ENCODE data around the gene SFI1.
"Not testable (repeated sequence)": the region's sequence is repeated elsewhere in the genome, so short reads cannot be mapped to it uniquely, and the experiment has no call there.

SFI1 gene, protein sequence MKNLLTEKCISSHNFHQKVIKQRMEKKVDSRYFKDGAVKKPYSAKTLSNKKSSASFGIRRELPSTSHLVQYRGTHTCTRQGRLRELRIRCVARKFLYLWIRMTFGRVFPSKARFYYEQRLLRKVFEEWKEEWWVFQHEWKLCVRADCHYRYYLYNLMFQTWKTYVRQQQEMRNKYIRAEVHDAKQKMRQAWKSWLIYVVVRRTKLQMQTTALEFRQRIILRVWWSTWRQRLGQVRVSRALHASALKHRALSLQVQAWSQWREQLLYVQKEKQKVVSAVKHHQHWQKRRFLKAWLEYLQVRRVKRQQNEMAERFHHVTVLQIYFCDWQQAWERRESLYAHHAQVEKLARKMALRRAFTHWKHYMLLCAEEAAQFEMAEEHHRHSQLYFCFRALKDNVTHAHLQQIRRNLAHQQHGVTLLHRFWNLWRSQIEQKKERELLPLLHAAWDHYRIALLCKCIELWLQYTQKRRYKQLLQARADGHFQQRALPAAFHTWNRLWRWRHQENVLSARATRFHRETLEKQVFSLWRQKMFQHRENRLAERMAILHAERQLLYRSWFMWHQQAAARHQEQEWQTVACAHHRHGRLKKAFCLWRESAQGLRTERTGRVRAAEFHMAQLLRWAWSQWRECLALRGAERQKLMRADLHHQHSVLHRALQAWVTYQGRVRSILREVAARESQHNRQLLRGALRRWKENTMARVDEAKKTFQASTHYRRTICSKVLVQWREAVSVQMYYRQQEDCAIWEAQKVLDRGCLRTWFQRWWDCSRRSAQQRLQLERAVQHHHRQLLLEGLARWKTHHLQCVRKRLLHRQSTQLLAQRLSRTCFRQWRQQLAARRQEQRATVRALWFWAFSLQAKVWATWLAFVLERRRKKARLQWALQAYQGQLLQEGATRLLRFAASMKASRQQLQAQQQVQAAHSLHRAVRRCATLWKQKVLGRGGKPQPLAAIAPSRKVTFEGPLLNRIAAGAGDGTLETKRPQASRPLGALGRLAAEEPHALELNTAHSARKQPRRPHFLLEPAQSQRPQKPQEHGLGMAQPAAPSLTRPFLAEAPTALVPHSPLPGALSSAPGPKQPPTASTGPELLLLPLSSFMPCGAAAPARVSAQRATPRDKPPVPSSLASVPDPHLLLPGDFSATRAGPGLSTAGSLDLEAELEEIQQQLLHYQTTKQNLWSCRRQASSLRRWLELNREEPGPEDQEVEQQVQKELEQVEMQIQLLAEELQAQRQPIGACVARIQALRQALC

DNA sequence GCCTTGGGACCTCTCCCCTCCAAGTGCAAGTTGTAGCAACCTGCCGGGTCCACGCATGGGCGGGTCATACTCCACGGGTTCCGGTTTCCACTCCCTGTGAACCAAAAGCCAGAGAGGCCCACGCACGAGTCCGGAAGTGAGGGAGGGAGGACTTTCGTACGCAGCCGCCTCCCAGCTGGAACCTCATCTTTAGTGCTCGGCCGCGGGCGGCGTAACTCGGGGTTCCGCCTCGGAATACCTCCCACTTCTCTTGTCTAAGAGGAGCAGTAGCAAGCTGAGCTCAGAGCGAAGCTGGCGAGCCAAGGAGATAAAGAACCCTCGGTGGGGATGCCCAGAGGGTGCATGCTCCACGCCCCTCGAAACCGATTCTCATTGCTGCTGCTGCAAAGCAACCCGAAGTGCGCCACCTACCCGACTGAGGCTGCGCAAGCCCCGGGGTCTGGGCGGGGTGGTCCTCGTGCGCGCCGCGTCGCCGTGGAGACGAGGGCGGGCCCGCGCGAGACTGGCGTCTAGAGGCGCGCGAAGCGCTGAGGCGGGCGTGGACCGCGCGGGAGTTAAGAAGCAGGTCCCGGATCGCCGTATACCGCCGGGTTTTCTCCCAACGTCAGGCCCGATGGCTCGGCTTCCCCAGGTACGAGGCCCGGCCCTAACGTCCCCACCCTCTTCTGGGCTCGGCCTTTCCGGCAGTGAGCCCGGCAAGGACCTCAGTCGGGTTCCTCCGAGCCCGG, at the start of gene SFI1:
Gene SFI1, plus strand, starts transcription at position 530 of the 728 bp plus-strand sequence. CDS start 11,749 bp downstream, outside the sequence.
- DNase-seq: peak; percentile 80

DNA sequence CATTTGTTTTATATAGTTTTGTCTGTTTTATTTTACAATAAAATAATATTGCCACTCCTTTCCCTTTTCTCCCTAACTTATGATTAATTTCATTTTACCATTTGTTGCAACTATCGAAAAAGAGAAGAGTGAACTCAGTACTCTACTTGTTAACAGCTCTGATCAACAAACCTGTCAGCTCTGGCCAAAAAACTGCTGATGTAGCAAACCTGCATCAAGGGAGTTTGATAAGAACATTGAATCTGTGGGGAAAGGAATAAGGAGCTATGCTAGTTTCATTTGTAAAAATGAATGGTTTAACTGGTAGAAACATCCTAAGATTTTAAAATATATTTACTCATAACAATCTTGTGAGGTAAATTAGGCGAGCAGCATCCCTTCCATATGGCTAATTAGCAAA, 49.6 kb upstream of the SFI1 start:
- DNase-seq: no peak

DNA sequence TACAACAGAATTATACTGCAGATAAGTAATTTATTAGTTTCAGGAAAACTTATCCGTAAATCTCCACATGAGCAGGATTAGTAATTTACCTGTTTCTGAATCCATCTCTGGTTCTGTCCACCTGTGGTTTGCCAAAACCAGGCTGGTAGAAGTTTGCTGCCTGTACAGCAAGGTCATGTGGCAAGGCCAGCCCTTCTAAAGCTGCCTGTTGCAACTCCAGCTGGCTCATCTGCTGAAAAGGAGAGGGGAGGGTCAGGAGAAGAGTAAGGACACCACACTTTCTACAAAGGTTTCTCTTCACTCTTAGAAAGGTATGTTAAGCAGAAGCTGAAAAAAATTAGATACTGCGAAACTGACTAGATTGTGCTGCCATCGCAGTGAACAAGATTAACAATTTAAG, 49.0 kb upstream of the SFI1 start:
- DNase-seq: no peak

DNA sequence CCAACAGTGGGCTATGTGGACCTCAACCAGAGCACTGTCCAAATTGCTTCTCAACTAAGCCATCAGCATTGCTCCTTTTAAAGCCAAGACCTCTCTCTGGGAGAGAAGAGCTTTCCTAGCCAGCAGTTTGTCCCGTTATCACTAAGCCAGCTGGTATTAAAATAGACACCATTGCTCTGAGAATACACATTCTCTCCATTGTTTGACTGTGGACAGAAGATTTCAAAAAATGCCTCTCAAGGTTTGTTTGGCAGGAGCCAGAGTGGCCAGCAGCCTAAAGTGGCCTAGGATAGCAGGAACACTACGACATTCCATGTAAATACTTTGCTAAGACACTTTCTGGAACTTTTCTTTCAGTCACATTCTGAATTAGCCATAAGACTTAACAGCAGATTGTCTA, 48.0 kb upstream of the SFI1 start:
- no peak for DNase-seq

DNA sequence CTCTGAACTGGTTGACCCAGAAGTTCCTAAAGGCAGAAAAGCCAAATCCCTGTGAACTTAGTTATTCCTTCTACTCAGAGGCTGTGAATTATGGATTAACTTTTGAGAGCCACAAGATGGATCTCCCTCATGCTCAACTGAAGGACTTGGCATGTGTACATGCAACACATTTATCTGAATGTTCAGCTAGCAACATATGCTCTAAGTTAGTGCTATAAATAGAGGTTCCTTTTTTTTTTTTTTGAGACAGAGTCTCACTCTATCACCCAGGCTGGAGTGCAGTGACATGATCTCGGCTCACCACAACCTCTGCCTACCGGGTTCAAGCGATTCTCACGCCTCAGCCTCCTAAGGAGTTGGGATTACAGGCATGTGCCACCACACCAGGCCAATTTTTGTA, 46.8 kb upstream of the SFI1 start:
- DNase-seq: no peak

DNA sequence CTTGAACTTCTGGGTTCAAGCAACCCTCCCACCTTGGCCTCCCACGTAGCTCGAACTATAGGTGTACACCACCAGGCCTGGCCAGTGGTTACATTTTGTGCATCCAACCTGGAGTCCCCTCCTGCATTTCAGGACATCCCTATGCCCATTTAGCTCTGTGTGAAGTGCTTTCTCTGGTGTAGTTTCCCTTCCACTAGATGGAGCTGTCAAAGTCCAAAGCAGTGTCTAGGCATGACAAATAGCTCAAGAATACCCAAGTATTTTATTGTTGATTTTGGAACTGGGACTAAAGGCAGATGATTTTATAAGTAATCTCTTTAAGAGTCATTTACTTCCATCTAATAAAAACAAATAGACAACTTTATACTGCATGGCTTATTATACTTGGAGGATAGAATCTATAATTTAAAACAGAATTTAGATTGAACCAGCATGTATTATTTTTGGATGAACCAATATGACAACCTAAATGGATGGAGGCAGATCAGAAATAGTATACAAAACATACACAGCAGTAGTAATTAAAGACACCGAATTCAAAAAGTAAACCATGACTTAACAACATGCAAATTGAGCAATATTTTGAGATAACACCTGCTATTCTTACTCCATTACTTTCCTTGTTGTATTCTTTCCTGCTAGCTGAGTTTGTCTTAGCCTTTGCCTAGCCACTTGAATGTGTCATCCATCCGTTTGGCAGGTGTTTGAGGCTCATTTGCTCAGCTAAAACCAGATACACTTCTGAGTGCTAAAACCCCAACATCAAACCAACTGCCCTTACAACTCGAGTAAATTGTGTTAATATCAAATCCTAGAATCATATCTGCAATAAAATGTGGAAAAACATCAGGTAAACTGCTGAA, 44.4 kb upstream of the SFI1 start:
- DNase-seq: no peak

DNA sequence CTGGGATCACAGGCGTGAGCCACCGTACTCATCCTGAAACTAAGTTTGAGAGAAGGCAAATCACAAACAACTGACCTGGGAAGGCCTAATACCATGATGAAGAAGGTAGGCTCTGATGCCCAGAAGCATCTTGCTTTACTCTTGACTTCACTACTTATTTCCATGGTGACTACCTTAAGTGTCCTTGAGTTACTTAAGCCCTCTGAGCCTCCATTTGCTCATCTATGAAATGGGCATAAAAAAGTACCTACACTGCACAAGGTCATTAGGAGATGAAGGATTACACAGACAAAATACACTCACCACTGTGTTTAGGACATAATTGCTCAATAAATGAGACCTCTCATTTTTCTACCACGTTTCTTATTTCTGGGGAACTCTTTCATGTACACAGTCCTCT, 34.6 kb upstream of the SFI1 start:
- no peak for DNase-seq

DNA sequence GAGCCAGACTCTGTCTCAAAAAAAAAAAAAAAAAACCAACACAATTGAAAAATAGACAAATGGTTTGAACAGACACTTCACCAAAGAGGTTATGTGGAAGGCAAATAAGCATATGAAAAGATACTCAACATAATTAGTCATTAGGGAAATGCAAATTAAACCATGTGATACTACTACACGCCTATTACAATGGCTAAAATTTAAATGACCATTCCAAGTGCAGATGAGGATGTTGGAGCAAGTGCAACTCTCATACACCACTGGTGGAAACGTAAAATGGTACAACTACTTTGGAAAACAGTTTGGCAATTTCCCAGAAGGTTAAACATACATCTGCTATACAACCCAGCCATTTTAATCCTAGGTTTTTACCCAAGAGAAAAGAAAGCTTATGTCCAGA, 31.0 kb upstream of the SFI1 start:
- DNase-seq: no peak

DNA sequence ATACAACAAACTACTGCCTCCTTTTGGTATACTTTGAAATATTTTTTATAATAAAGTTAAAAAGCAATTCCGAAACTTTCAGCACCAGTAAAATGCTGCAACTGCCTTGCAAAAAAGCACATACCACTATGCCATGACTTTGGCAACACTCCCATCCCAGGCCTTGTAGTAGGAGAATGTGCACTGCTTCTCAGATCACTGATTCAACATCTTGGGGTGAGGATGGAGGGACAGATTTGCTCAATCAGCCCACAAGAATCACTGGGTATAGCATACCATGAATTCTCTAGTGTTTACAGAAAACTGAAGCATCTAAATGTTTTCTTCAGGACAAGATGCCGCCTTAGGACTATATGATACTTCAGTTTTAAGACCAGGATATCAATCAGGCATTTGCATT, 21.6 kb upstream of the SFI1 start:
- no peak for DNase-seq

DNA sequence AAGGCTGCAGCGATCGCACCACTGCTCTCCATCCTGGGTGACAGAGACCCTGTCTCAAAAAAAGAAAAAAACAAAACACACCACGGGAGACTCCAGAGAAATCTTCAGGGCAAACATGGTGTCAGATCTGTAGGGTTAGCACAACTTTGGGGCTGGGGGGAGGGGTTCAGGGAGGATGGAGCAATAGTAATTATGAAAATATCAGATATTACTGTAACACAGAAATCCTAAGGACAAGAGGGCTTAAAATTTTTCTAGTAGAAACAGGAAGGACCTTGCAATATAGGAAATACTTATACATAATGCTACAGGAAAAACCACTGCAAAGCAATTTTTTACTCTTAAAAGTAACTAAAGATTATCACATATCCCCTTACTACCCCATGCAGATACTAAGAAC, 20.5 kb upstream of the SFI1 start:
- no peak for DNase-seq

DNA sequence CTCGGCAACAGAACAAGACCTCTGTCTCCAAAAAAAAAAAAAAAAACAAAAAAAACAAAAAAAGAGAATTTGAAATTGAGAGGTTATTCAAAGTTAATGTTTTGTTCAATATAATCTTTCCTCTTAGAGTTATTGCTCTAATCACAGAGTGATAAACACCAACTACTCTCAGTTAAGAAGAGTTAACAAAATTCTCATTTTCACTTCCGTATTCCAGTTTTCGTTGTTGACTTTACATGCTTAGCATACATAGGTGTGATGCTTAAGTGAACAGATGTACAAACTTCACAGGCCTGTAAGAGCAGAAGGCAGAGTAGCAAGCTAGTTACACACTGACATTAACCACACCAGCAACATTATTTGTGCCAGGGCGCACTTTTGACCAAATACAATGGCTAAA, 19.0 kb upstream of the SFI1 start:
- no peak for DNase-seq

DNA sequence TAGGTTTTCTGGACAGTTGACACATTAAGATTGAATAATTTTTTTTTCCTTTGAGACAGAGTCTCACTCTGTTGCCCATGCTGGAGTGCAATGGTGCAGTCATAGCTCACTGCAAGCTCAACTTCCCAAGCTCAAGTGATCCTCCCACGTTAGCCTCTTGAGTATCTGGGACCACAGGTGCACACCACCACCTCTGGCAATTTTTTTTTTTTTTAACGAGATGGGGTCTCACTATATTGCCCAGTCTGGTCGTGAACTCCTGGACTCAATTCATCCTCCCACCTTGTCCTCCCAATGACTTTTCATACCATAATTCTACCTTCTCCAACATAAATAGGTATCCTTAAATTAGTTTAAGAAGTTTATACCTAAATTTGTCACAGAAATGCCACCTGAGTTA, 15.2 kb upstream of the SFI1 start:
- DNase-seq: no peak

DNA sequence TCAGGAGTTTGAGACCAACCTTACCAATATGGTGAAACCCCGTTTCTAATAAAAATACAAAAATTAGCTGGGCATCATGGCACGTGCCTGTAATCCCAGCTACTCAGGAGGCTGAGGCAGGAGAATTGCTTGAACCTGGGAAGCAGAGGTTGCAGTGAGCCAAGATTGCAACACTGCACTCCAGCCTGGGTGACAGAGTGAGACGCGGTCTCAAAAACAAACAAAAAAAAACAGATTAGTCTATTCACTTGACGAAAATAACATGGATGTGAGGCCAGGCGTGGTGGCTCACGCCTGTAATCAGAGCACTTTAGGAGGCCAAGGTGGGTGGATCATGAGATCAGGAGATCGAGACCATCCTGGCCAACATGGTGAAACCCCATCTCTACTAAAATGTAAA, 13.9 kb upstream of the SFI1 start:
- DNase-seq: not testable (repeated sequence)

DNA sequence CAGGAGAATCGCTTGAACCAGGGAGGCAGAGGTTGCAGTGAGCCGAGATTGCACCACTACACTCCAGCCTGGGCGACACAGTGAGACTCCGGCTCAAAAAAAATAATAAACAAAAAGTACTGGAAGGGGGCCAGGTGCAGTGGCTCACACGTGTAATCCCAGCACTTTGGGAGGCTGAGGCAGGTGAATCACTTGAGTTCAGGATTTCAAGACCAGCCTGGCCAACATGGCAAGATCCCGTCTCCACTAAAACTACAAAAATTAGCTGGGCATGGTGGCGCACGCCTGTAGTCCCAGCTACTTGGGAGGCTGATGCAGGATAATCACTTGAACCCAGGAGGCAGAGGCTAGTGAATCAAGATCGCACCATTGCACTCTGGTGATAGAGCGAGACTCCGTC, 10.0 kb upstream of the SFI1 start:
- DNase-seq: not testable (repeated sequence)

DNA sequence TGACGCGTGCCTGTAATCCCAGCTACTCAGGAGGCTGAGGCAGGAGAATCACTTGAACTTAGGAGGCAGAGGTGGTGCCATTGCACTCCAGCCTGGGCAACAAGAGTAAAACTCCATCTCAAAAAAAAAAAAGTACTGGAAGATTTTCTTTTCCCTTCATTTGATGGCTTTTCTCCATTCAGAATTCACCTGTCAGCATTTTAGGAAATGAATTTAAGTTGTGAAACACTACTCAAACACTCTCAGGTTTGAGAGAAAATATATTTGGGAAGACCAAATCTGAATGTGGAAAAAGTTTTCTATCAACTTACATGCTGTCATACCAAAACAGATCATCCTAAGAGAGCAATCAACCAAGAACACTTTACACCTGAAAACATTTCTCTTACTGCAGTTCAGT, 9.4 kb upstream of the SFI1 start:
- no peak for DNase-seq

DNA sequence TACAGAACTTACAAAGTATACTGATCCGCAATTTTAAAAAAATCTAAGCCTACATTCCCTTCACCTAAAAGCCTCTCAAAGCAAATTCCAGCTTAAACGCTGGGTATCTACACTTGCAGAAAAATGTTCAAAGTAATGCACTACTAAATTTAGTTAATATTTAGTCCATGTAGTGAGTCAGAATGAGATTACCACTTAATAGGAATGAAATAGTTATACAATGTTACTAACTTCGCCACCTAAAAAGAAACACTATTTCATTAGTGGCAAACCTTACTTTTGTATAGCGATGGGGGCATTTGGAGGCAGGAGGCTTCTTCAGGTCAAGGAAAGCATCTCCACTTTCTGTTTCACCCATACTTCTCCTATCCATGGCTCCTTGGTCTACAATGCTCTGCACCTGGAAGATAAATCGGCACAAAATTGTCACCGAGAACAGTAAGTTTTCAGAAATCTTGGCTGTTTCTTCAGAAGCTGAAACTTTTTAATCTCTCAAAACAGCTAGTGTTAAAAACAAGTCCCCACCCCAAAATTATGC, 7.9 kb upstream of the SFI1 start:
- DNase-seq: no peak

DNA sequence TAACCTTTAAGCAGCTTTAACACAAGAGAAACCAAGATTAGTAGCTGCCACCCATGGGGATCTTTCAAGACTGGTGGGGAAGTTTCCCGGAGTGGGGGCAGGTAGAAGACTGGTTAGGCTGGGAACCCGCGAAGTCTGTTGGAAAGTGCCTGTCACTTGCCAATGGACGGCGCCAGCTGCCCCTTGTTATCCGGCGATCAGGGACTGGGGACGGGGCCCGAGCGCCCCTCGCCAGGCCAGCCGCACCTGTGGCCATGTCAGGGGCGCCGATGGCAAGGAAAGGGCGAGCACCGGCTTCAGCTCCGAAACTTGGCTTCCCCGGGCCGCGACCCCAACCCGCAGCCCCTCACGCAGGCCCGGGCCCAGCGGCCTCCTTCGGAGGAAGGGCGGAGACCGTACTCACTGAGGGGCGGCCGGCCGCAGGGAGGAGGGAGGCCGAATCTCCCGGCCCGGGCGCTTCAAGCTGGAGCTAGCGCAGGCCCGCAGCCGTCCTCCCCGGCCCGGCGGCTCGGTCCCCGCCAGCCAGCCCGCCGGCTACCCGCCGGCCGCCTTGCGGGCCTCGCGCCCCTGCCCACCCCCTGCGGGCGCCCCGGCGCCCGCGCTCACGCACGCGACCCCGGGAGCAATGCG, 7.2 kb upstream of the SFI1 start:
- no peak for DNase-seq

DNA sequence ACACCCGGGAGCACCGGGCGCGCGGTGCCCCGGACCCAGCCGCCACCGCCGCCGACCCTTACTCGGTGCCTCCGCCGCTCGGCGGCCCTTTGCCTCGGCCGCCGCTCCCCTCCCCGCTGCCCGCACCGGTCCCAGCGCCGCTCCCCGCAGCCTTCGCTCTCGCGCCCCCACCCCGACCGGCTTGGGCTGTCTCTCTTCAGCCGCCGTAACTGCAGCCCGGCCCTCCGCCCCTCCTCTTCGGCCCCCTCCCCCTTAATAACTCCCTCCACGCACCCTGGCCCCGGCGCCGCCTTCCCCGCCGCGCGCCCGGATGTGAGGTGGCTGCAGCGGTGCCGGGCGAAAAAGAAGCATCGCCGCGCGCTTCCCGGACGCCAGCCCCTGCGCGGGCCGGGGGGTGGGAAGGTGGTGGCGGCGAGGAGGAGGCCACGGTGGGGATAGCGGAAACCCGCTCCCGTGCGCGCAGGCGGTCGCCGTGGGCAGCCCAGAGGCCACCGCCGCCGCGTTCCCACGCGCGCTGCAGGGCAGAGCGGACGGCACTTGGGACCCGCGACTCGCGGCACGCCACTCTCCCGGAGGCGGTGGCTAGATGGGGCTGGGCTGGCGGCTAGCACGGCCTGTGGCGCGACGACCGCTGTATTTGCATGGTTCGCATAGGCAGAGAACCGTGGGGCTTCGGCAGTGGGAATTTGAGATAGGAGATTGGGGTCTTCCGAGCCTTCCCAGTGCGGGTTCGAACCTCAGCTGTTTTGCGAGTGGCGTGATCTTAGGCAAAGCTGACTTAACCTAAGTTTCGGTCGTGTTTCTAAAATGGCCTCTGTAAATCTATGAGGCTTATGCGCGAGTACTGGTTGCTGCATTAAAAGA, 6.5 kb upstream of the SFI1 start, which contains the start of gene EIF4ENIF1:
Gene EIF4ENIF1, minus strand, starts transcription at position 211 of the 864 bp plus-strand sequence. CDS start 1,124 bp downstream, outside the sequence.
- peak; percentile 72 for DNase-seq

DNA sequence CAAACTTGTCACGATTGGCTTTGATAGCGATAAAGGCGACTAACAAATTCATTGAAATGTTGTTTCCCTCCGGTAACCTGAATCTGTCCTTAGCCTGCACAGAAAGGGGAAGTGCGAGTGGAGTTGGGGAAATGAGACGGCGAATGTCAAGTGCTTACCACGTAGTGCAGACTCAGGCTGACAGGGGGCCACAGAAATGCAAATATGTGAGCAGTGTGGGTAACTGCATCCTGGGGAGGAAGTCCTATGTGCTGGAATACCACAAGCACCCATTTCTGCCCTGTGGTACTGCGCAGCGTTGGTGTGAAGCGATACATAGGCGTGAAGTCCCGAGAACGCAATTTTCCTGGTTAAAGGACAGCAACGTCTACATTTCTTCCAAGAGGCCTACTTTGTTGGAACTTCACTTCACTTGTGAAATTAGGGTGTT, 5.8 kb upstream of the SFI1 start:
- peak; percentile 16 for DNase-seq
